Stimulated activated naive CD4-positive, alpha-beta T cell (primary cell): ENCODE results near the gene GNG4.

ENCODE experiments used
- DNase-seq, 6 experiments: peaks; one replicate each; lab custom pipeline; 2025; lab: John Stamatoyannopoulos, UW

Gene GNG4

DNA sequence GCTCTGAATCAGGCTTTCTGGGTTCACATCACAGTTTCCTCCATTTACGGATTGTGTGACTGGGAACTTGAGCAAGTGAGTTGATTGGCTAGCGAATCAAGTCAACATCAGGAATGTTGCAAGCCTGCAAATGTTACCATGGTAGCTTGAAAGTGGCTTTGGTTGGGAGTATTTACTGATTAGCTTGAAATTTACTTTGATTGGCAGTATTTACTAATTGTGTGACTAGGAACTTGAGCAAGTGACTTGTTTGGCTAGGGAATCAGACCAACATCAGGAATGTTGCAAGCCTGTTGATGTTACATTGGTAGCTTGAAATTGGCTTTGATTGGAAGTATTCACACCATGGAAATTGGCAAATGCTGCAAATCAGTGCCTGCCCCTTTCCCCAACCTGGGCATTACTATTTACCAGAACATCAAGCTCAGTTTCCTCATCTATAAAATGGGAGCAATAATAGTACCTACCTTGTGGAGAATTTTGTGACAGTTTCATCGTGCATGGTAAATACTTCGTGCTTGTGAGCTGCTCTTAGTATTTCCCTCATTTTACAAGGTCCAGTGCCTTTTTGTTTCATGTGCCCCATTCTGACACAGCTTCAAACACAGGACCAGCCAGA, 122.3 kb downstream of the GNG4 start:
- DNase-seq = no peak

DNA sequence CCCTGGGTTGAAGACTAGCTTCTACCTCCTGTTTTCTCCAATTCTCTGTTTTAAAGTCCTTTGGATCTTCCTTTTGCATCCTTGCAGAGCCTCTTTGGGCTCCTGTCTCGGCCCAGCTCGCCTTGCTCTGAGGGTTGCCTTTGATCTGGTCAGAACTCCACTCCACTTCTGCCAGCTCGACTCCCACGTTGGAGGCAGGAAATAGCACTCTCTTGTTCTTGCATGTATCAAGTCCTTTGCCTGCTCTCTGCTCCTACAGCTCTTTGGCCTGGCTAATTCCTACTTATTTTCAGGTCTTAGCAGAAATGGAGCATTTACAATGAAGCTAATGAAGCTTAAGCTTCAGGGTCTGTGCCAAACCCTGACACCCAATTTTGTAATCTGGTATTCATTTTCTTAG, 124.3 kb downstream of the GNG4 start:
- no peak for DNase-seq

DNA sequence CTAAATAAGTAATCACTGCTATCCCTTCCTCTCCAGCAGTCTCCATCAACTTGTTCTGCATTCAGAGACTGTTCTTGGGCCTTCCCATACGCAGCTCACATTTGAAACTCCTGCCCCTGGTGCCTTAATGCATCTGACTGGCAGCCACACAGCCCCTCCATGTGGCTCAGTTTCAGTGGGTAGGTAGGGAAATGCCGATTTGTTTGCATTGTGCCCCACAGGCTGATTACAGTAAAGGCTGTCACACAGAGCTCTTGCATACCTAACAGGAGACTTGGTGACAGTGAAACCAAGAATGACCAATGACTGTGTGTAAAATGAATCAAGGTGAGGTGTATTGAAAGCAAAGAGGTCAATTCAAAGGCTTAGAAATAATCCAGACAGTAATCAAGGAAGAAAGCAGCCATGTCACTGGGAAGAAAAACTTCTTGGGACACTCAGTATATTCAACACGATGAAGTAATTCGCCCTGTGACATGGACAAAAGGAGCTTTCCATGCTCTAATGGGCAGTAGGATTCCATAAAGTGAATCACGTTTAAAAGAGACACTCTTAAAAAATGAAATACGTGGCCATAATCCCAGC, 132.6 kb downstream of the GNG4 start:
- DNase-seq = no peak

DNA sequence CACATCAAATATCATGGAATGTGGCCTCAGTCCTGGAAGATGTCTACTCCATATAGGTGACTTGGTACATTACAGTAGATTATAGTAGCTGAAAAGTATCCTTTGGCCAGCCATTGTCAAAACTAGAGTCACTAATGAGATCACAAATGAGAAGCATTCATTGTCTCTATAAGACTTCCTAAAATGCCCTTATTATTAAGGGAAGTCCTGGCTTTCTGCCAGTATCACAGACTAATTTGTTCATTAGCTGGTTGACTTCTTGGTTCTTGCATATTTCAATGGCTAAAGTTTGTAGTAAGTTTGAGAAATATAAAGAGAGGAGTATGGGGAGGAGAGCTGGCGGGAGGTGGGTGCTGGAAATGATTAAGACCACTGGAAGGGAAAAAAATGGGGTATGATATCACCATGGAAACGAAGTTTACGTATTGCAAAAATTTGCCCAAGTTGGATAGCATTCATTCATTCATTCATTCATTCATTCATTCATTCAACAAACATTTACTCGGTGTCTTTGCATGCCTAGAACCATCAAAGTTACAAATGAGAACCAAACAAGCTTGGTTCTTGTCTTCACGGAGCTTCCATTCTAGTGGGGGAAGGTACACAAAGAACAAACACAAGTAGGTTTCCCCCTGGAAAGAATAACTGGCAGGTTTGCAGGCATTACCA, 133.6 kb downstream of the GNG4 start:
- no peak for DNase-seq

DNA sequence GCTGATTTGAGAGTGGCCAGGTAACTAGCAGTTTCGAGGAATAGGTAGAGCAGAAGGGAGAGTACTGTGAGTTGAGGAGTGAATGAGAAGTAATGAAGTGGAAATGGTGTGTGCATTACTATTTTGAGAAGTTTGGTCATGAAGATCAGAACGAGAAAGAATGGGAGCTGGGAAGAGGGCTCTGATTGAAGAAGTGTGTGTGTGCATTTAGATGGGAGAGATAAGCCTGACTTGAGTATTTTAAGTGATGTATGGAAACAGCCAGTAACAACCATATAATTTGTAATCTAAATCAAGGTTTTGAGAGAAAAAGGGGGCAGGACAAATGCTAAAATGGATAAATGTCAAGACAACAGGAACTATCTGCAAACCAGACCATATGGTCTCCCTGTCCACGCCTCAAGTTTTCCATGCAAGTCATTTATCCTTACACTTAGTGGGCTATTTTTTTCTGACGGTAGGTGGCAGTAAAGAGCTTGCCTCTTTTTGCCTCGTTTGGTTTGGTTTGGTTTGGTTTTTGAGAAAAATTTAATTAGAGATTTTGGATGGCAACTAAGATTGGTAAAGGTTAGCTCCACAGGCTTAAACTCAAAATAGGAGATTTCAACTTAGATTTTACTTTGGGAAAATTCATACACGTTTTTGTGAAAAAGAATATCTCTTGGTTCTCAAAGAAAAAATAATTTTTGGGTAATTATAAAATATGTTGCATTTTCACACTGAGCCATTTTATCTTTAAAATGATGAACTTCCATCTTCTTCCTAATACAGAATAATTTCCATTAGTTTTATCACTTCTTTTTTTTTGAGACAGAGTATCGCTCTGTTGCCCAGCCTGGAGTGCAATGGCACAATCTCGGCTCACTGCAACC, 135.9 kb downstream of the GNG4 start:
- peak in 4 of 6 experiments; percentile 3 to 69 (median 52) for DNase-seq

DNA sequence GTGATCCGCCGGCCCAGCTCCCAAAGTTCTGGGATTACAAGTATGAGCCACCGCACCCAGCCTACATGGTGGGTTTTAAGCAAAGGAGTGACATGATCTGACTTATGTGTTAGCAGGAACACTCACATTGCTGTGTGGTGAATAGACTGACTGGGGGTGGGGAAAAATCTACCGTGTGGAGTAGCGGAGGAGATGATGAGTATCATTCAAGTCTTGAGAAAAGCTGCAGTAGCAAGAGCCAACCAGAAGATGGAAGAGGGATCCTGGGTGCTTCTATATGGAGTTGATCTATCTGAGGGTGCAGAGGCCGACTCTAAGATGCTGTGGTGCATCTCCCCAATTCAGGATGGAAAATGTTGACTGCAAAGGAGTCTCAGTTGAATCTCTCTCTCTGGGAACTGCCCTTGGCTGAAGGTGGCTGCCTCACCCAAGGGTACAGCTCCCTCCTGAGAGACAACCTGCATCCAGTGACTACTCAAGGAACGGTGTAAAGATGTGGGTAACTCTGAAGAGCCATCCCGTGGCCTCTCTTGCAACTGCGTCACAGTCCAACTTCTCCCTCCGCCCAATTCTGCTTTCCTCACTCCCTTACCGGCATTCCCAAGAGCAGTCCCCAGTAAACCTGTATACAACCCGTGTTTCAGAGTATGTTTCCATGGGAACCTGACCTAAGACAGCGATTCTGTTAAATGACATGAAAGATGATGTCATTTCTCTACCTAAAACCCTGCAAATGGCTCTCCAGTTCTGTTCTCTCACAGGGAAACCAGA, 137.9 kb downstream of the GNG4 start:
- DNase-seq = no peak

DNA sequence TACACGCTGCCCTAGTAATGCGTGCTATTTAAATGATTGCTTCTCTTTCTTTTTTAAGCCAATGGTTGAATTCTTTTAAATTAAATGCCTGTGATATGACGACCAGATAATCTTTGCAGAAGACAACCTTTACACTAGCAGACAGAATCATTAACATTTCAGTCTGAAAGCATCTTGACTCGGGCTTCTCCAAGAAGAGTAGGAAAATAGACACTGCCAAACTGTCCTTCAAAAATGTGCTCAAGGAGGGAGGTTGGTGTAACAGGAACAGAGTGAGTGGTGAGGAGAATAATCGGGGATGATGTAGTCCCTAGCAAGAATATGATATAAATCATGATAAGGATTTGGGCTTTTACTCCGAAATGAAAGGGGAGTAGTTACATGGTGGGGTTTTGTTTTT, 138.8 kb downstream of the GNG4 start:
- DNase-seq = no peak

DNA sequence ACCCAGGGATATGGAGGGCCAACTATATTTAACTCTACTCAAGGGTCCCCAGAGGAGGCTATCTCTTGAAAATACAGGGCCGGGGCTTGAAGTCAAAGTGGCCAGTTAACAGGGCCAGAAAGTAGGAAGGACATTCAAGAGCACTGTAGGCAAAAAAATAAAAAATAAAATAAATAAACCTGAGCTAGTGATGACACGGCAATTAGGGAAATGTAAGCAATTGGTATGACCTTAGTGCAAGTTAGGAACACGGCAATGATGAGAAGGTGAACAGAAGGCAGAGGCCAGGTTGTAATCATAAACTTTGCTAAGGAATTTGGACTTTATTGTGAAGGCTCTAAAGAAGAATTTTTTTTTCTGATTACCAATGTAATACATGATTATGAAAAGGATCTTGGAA, 142.0 kb downstream of the GNG4 start:
- DNase-seq = no peak

DNA sequence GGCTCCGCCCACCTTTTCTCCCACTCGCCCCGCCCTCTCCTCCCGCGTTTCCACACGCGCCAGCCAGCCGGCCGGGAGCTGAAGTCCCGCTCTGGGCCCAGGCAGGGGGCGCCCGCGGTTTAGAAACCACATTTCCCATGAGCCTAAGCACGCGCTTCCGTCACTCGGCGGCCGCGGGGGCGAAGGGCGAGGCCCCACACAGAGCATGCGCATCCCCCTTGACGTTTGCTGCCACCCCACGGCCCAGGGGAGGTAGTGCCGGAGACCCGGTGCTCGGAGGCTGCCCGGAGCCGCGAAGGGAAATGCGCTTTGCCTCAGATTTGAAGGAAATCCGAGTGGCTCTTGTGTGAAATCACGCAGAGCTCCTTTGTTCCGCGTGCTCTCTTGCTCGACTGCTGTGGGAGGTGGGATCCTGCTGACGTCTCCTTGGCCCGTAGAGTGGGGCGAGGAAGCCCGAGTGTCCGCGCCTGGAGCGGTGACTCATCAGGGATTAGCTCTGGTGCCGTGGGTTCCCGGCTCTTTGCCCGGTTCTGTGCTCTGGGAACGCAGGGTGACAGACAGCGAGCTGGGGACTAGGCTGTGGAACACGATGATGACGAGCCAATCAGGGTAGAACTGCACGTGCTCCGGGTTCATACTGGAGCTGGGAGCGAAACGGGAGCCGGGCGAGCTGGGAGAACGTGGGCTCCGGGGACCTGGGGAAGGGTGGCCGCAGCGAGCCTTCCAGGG, 144.9 kb downstream of the GNG4 start:
- DNase-seq = peak; percentile 96 to 97 (median 97)

DNA sequence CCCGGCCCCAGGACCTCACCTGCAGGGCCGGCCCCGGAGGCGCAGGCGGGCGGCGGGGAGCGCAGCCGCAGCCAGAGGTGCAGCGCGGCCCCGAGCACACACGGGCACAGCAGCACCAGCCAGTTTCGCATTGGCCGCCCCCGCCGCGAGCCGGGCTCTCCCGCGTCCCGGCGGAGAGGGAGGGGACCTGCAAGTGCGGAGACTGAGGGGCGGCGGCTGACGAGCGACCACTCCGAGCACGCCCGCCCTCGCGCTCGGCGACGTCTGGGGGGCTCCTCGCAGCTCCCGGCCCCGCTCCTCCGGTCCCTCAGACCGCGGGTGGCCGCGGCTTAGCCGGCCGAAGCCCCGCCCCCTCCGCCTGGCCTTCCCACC, 145.5 kb downstream of the GNG4 start, which contains the start of gene B3GALNT2:
TSS of gene B3GALNT2 (minus strand) at position 331 of the 372 bp plus-strand sequence. CDS start at position 131, 200 bp downstream.
- DNase-seq = no peak

DNA sequence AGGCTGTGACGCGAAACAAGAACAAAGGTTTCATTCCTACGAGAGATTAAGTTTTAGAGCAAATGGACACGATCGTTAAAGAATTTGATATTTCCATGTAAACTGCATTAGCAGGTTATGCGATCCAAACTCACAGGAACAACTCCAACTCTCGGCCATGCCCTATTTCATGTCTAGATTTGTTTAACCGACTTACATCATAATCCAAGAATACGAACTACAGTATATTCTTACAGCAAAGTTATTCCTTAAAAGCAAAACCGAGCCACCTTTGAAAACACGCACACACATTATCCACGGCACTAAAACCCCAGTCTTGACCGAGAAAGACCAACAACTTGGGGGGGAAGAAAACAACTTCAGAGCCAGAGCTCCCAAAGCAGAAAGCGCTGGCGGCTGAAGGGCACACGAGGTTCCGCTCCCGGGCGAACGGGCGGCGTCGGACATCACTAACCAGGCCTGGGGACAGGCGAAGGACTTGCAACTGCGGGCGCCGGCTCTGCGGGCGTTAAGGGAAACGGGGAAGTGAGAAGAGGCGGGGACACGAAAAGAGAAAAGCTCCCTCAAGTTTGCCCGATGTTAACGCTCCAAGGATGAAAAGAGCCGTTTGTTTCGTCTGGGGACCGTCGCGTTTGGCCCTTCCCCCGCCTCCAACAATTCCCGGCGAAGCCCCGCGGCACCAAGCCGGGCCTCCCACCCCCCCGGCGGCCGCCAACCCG, 146.0 kb downstream of the GNG4 start:
- peak in 2 of 6 experiments; percentile 18 to 54 for DNase-seq

DNA sequence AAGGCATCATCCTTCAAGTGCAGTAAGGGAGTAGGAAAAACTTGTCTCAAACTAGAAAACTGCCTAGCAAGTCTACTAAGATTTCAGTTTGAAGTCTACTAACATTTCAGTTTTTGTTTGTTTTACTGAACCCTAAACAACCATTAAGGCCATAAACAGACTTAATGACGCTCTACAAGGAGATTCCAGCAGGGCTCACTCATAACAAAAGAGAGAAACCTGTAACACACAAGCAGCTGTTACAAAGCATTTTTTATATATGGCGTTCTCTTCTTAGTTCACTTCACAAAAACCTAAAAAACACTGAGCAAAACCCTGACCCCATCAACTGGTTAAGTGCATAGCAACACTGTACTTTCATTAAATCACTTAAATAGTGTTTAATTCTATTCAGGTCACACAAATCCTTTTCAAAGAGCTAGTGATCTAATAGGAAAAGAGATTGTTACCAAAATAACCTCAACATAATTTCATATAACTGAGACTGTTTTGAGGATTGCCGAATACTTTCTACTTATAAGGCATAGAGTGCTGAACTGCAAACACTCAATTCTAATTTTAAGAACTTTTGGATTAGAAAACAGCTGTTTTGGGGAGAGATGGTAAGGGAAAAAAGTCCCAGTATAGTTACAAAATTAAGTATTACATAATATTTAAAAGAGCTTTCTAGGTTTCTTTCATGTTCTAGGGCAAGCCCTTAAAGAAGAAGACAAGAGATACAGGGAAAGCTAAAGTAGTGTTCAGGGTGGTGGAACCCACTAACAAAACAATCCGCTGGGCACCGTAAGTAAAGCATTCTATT, 146.8 kb downstream of the GNG4 start:
- DNase-seq = no peak

DNA sequence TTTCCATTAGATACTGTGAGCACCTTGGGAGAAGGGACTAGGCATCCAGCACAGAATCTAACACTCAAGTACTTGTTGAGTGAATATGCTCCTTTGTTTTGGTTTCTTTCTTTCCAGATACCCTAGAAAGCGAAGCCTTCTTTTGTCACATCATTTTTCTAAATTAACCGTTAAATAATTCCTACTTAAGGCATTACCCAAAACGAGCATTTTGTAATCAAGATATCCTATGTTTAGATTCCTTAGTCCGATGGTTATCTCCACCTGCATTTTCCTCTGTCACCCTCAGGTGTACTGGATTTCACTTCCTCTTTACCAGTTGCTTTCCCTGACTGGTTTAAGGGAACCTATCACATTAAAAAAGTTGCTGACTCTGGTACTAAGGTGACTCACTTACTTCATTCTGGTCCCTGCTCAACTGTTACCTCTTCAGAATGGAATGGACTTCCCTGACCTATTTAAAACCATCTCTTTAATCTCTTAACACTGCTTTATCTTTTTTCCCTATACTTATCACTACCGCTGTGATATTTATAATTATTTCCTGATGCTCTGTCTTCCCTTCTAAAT, 148.5 kb downstream of the GNG4 start:
- no peak for DNase-seq
